ENCODE results near the gene BEX3. TPM values are rescaled to one million over a fixed set of nuclear protein-coding genes. Genes with fewer than 3 reads are reported as not detected.
A peak's percentile ranks its signal among the peaks of the same experiment; 100 is the strongest.

The BEX3 gene
- total RNA-seq, 3 donors from 2014 or later (not counting 1 experiment from before 2014, with no cell fraction given) = 1.0 to 2.8 (median 1.7) TPM

- WGBS (ENCODE audit: insufficient coverage) = no CpG with 5 or more reads among the region's 1 CpG
- no peaks in the 10 kb centered on the region for H3K9me3 ChIP-seq (ENCODE audit: control insufficient read depth, insufficient read depth, low read length)
- peaks cover under 1% of the 10 kb centered on the region for H3K4me1 ChIP-seq (ENCODE audit: control insufficient read depth, insufficient read depth, low read length)
- Mint-ChIP-seq H3K27ac (no peak overlapping the region), H3K9me3 (no peaks in the 10 kb centered on the region), H3K36me3 (no peaks in the 10 kb centered on the region), H3K4me1 (peaks cover 6% of the 10 kb centered on the region in 2 donors), H3K27me3 (ENCODE audit: low read depth in 2 of 2) (peaks cover 0 to 8% of the 10 kb centered on the region in 2 donors), H3K4me3 (no peak overlapping the region)
- TF ChIP-seq CTCF (IDR thresholded peaks at IDR 0.05) = no peak
- no peaks in the 10 kb centered on the region for H3K36me3 ChIP-seq (ENCODE audit: control insufficient read depth, insufficient read depth, low read length)
- no peak for DNase-seq
- ATAC-seq = no peak
- H3K27ac ChIP-seq (ENCODE audit: low read length) = no peak overlapping the region
- intact Hi-C loops (cut with micrococcal nuclease) = no loop called here
- no peak overlapping the region for H3K4me3 ChIP-seq (ENCODE audit: low read length)
- no peaks in the 10 kb centered on the region for H3K27me3 ChIP-seq (ENCODE audit: control insufficient read depth, insufficient read depth, low read length)
Measured at GRCh38 chrX:103399744-103400143, 23.4 kb downstream of the BEX3 start.

GRCh38 chrX:103400931-103401330 is 24.6 kb downstream of the BEX3 start:
- WGBS (ENCODE audit: insufficient coverage) = 79% methylated on average over 1 of the region's 1 CpG
- Histone ChIP-seq H3K4me3 (ENCODE audit: low read length) (no peak overlapping the region), H3K36me3 (ENCODE audit: control insufficient read depth, insufficient read depth, low read length) (no peaks in the 10 kb centered on the region), H3K27me3 (ENCODE audit: control insufficient read depth, insufficient read depth, low read length) (no peaks in the 10 kb centered on the region), H3K4me1 (ENCODE audit: control insufficient read depth, insufficient read depth, low read length) (peaks cover 4% of the 10 kb centered on the region), H3K27ac (ENCODE audit: low read length) (no peak overlapping the region), H3K9me3 (ENCODE audit: control insufficient read depth, insufficient read depth, low read length) (no peaks in the 10 kb centered on the region)
- Mint-ChIP-seq H3K27me3 (ENCODE audit: low read depth in 2 of 2) (peaks cover 2 to 15% of the 10 kb centered on the region in 2 donors), H3K36me3 (no peaks in the 10 kb centered on the region), H3K4me1 (peaks cover 7 to 8% of the 10 kb centered on the region in 2 donors), H3K27ac (no peak overlapping the region), H3K9me3 (no peaks in the 10 kb centered on the region), H3K4me3 (no peak overlapping the region)
- intact Hi-C loops (cut with micrococcal nuclease) = no loop called here
- ATAC-seq (no peak), DNase-seq (no peak)
- no peak for TF ChIP-seq CTCF (IDR thresholded peaks at IDR 0.05)

- Mint-ChIP-seq H3K27ac (peak overlapping the region; percentile 41 to 84), H3K9me3 (no peaks in the 10 kb centered on the region), H3K36me3 (no peaks in the 10 kb centered on the region), H3K4me3 (peak overlapping the region; percentile 88), H3K27me3 (ENCODE audit: low read depth in 2 of 2) (peaks cover 2 to 17% of the 10 kb centered on the region in 2 donors), H3K4me1 (peaks cover 7 to 8% of the 10 kb centered on the region in 2 donors)
- Histone ChIP-seq H3K9me3 (ENCODE audit: control insufficient read depth, insufficient read depth, low read length) (no peaks in the 10 kb centered on the region), H3K4me1 (ENCODE audit: control insufficient read depth, insufficient read depth, low read length) (peaks cover 4% of the 10 kb centered on the region), H3K4me3 (ENCODE audit: low read length) (peak overlapping the region; percentile 27), H3K27ac (ENCODE audit: low read length) (no peak overlapping the region), H3K36me3 (ENCODE audit: control insufficient read depth, insufficient read depth, low read length) (no peaks in the 10 kb centered on the region), H3K27me3 (ENCODE audit: control insufficient read depth, insufficient read depth, low read length) (no peaks in the 10 kb centered on the region)
- DNase-seq (peak; percentile 20 to 61), ATAC-seq (peak; percentile 41 to 85 (median 74))
- no peak for TF ChIP-seq CTCF (IDR thresholded peaks at IDR 0.05)
- 3% methylated on average over 19 of the region's 19 CpGs for WGBS (ENCODE audit: insufficient coverage)
- intact Hi-C loops (cut with micrococcal nuclease) = no loop called here
Measured at GRCh38 chrX:103404231-103405008, 28.1 kb downstream of the BEX3 start.

All from natural killer cell (primary cell).